ENCODE results near the gene CARD8. TPM values are rescaled to one million over a fixed set of nuclear protein-coding genes. Genes with fewer than 3 reads are reported as not detected.

Gene CARD8
- total RNA-seq, 1 experiment from 2014 or later, result 8.7 TPM

DNA sequence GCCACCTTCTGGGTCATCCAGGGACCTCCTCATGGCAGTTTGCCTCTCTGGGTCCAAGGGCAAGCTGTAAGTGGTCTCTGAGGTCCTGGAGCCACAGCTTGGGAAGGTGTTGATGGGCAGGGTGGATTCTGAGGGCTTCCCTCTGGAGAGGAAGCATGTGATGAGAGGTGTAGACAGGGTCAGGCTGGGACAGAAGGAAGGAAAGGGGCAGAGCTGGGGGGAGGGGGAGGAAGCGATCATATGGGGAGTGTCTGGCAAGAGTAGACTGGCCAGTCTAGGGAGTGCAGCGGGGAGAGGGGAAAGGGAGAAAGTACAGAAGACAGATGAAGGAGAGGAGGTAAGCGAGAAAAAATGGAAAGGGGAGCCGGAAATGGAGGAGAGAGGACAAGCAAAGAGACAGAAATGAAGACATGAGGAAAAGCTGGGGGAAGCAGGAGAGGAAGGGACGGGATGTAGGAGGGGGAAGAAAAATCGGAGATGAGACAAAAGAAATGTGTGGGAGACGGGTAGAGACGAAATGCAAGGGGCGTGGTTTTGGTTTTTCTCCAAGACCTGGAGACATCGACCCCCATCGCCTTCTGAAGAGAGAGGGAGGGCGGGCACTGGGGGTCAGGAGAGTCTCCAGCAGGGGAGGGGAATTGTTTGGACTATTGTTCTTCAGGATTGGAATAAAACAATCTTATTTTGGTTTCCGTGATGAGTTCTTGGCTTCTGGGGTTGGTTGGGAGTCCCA is 58.6 kb downstream of the CARD8 start:
- Histone ChIP-seq H3K27ac (ENCODE audit: low read length) (no peak overlapping the region), H3K27me3 (ENCODE audit: low read length) (no peaks in the 10 kb centered on the region), H2AFZ (ENCODE audit: low read length) (no peak overlapping the region), H3K9ac (ENCODE audit: low read length) (no peak overlapping the region), H3K9me2 (replicated peaks; ENCODE audit: low read length) (no peaks in the 10 kb centered on the region), H3K4me1 (ENCODE audit: insufficient read depth, low read length) (no peaks in the 10 kb centered on the region), H3K79me2 (ENCODE audit: low read length) (no peaks in the 10 kb centered on the region), H3K36me3 (ENCODE audit: low read depth, low read length) (no peaks in the 10 kb centered on the region), H4K20me1 (ENCODE audit: low read length) (no peaks in the 10 kb centered on the region), H3K4me3 (ENCODE audit: low read length) (no peak overlapping the region), H3F3A (ENCODE audit: low read length, unreplicated experiment) (no peaks in the 10 kb centered on the region), H3K4me2 (ENCODE audit: low read length) (no peak overlapping the region), H3K9me3 (ENCODE audit: low read length) (no peaks in the 10 kb centered on the region)
- no peak for DNase-seq
- POLR2A ChIA-PET (ENCODE audit: unreplicated experiment), result no interaction called here
- CTCF ChIA-PET, result no interaction called here
- no peak for ATAC-seq
- TF ChIP-seq EZH2phosphoT487 (IDR thresholded peaks at IDR 0.05; ENCODE audit: borderline replicate concordance, low read length) (no peak), EZH2 (IDR thresholded peaks at IDR 0.05; ENCODE audit: low read length, unreplicated experiment) (no peak)
- TF ChIP-seq, protein P1, sequence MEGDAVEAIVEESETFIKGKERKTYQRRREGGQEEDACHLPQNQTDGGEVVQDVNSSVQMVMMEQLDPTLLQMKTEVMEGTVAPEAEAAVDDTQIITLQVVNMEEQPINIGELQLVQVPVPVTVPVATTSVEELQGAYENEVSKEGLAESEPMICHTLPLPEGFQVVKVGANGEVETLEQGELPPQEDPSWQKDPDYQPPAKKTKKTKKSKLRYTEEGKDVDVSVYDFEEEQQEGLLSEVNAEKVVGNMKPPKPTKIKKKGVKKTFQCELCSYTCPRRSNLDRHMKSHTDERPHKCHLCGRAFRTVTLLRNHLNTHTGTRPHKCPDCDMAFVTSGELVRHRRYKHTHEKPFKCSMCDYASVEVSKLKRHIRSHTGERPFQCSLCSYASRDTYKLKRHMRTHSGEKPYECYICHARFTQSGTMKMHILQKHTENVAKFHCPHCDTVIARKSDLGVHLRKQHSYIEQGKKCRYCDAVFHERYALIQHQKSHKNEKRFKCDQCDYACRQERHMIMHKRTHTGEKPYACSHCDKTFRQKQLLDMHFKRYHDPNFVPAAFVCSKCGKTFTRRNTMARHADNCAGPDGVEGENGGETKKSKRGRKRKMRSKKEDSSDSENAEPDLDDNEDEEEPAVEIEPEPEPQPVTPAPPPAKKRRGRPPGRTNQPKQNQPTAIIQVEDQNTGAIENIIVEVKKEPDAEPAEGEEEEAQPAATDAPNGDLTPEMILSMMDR (conservative IDR thresholded peaks at IDR 0.05; ENCODE audit: low read depth, low read length), result no peak
- intact Hi-C loops (cut with micrococcal nuclease), result no loop called here
- no TSS peak for BruUV-seq (replicated peaks)

GRCh38 chr19:48196321-48196763 is 59.4 kb downstream of the CARD8 start:
- CTCF ChIA-PET, result no interaction called here

More at GRCh38 chr19:48196321-48196763, 59.4 kb downstream of the CARD8 start:
- no peaks in the 10 kb centered on the region for H3K36me3 ChIP-seq (ENCODE audit: low read depth, low read length)
- H3K27me3 ChIP-seq (ENCODE audit: low read length), result no peaks in the 10 kb centered on the region
- no peaks in the 10 kb centered on the region for H3K9me3 ChIP-seq (ENCODE audit: low read length)
- H3K4me3 ChIP-seq (ENCODE audit: low read length), result no peak overlapping the region
- H3K4me2 ChIP-seq (ENCODE audit: low read length), result no peak overlapping the region
- H2AFZ ChIP-seq (ENCODE audit: low read length), result no peak overlapping the region
- H3F3A ChIP-seq (ENCODE audit: low read length, unreplicated experiment), result no peaks in the 10 kb centered on the region
- intact Hi-C loops (cut with micrococcal nuclease), result no loop called here
- H3K9ac ChIP-seq (ENCODE audit: low read length), result no peak overlapping the region
- ATAC-seq (no peak), DNase-seq (no peak)
- H4K20me1 ChIP-seq (ENCODE audit: low read length), result no peaks in the 10 kb centered on the region
- POLR2A ChIA-PET (ENCODE audit: unreplicated experiment), result interaction anchor here (0.6 kb wide), 1 partner anchor 9 kb away, joined by 3 read pairs; no protein-coding TSS in a partner anchor
- BruUV-seq (replicated peaks), result TSS peak; percentile 58
- no peak overlapping the region for H3K27ac ChIP-seq (ENCODE audit: low read length)
- TF ChIP-seq EZH2phosphoT487 (IDR thresholded peaks at IDR 0.05; ENCODE audit: borderline replicate concordance, low read length) (no peak), EZH2 (IDR thresholded peaks at IDR 0.05; ENCODE audit: low read length, unreplicated experiment) (no peak)
- TF ChIP-seq, protein P1 (conservative IDR thresholded peaks at IDR 0.05; ENCODE audit: low read depth, low read length), result no peak
- H3K79me2 ChIP-seq (ENCODE audit: low read length), result no peaks in the 10 kb centered on the region
- no peaks in the 10 kb centered on the region for H3K9me2 ChIP-seq (replicated peaks; ENCODE audit: low read length)
- no peaks in the 10 kb centered on the region for H3K4me1 ChIP-seq (ENCODE audit: insufficient read depth, low read length)
